Measurements from ENCODE around the gene OR5A1.

- TF ChIP-seq POLR2AphosphoS5 (IDR thresholded peaks at IDR 0.05; ENCODE audit: low read depth, low read length) = no peak
- no peak for TF ChIP-seq POLR2A (IDR thresholded peaks at IDR 0.05; ENCODE audit: low read depth, low read length)
- no peak for TF ChIP-seq TAF1 (IDR thresholded peaks at IDR 0.05; ENCODE audit: low read depth, low read length)
- no peak for TF ChIP-seq PAX5 (IDR thresholded peaks at IDR 0.05; ENCODE audit: insufficient read depth, low read length, severe bottlenecking)
These were observed 12.4 kb upstream of the OR5A1 start for GRCh38 chr11:59423835-59424234.

Measured in GM12891 (cell line).